HEK293 (cell line): ENCODE data around the gene ALOX15.

Source experiments
- GFI1B ChIP-seq: fragments of 450-650 bp; formaldehyde crosslinking; IDR thresholded peaks from 2 replicates; pipeline ENCODE4 v1.5.1; 2016; ENCODE audit warnings: missing biosample characterization, missing genetic modification characterization
- GLIS1 ChIP-seq: fragments of 450-650 bp; formaldehyde crosslinking; IDR thresholded peaks from 2 replicates; pipeline ENCODE4 v1.5.1; 2016; ENCODE audit warnings: missing biosample characterization, missing genetic modification characterization
- KLF7 ChIP-seq: fragments of 450-650 bp; formaldehyde crosslinking; IDR thresholded peaks from 2 replicates; pipeline ENCODE4 v1.5.1; 2016; ENCODE audit warnings: missing biosample characterization, missing genetic modification characterization, borderline replicate concordance
- SCRT1 ChIP-seq: fragments of 450-650 bp; formaldehyde crosslinking; IDR thresholded peaks from 2 replicates; pipeline ENCODE4 v1.5.1; 2016; ENCODE audit warnings: missing biosample characterization, missing genetic modification characterization, borderline replicate concordance
- SP7 ChIP-seq: fragments of 450-650 bp; formaldehyde crosslinking; IDR thresholded peaks from 2 replicates; pipeline ENCODE4 v1.5.1; 2016; ENCODE audit warnings: missing biosample characterization, missing genetic modification characterization
- ZBTB20 ChIP-seq: fragments of 450-650 bp; formaldehyde crosslinking; IDR thresholded peaks from 2 replicates; pipeline ENCODE4 v1.5.1; 2016; ENCODE audit warnings: missing biosample characterization, missing genetic modification characterization
- ZBTB7A ChIP-seq: fragments of 450-650 bp; formaldehyde crosslinking; IDR thresholded peaks from 2 replicates; pipeline ENCODE4 v1.5.1; 2016; ENCODE audit warnings: low read depth, missing biosample characterization, missing genetic modification characterization
- ZFP37 ChIP-seq: fragments of 450-650 bp; formaldehyde crosslinking; IDR thresholded peaks from 2 replicates; pipeline ENCODE4 v1.5.1; 2016; ENCODE audit warnings: missing biosample characterization, missing genetic modification characterization
- ZNF140 ChIP-seq: fragments of 450-650 bp; formaldehyde crosslinking; IDR thresholded peaks from 2 replicates; pipeline ENCODE4 v1.5.1; 2016; ENCODE audit warnings: missing biosample characterization, missing genetic modification characterization
- ZNF221 ChIP-seq: fragments of 450-650 bp; formaldehyde crosslinking; IDR thresholded peaks from 2 replicates; pipeline ENCODE4 v1.5.1; 2017; ENCODE audit warnings: missing biosample characterization, missing genetic modification characterization, borderline replicate concordance
- ZNF23 ChIP-seq: fragments of 450-650 bp; formaldehyde crosslinking; IDR thresholded peaks from 2 replicates; pipeline ENCODE4 v1.5.1; 2016; ENCODE audit warnings: missing biosample characterization, missing genetic modification characterization, borderline replicate concordance
- ZNF248 ChIP-seq: fragments of 450-650 bp; formaldehyde crosslinking; IDR thresholded peaks from 2 replicates; pipeline ENCODE4 v1.5.1; 2017; ENCODE audit warnings: missing biosample characterization, missing genetic modification characterization
- ZNF266 ChIP-seq: fragments of 450-650 bp; formaldehyde crosslinking; IDR thresholded peaks from 2 replicates; pipeline ENCODE4 v1.5.1; 2016; ENCODE audit warnings: missing biosample characterization, missing genetic modification characterization, low read depth
- ZNF274 ChIP-seq, 2 experiments: fragments of 200-500 bp in 1 of 2; fragments of 450-650 bp in 1 of 2; sonication (Bioruptor generic) in 1 of 2; formaldehyde crosslinking in 1 of 2; IDR thresholded peaks; 2 replicates each; pipeline versions ENCODE4 v1.5.1 to v1.6.1; 2014 to 2016; ENCODE audit warnings: borderline replicate concordance in 1 of 2, inconsistent platforms in 1 of 2, low read length in 1 of 2, missing biosample characterization in 1 of 2, missing genetic modification characterization in 1 of 2
- ZNF341 ChIP-seq: fragments of 450-650 bp; formaldehyde crosslinking; IDR thresholded peaks from 2 replicates; pipeline ENCODE4; 2016; ENCODE audit warnings: low read depth, missing biosample characterization, missing genetic modification characterization
- ZNF398 ChIP-seq: fragments of 450-650 bp; formaldehyde crosslinking; IDR thresholded peaks from 2 replicates; pipeline ENCODE4 v1.5.1; 2017; ENCODE audit warnings: missing biosample characterization, missing genetic modification characterization
- ZNF404 ChIP-seq: fragments of 450-650 bp; formaldehyde crosslinking; IDR thresholded peaks from 2 replicates; pipeline ENCODE4 v1.5.1; 2017; ENCODE audit warnings: missing biosample characterization, missing genetic modification characterization
- ZNF561 ChIP-seq: fragments of 450-650 bp; IDR thresholded peaks from 2 replicates; pipeline ENCODE4 v1.5.1; 2018; ENCODE audit warnings: missing biosample characterization, missing genetic modification characterization, borderline replicate concordance
- ZNF621 ChIP-seq: fragments of 450-650 bp; formaldehyde crosslinking; IDR thresholded peaks from 2 replicates; pipeline ENCODE4 v1.5.1; 2017; ENCODE audit warnings: missing biosample characterization, missing genetic modification characterization
- ZNF692 ChIP-seq: fragments of 450-650 bp; formaldehyde crosslinking; IDR thresholded peaks from 2 replicates; pipeline ENCODE4 v1.5.1; 2016; ENCODE audit warnings: missing biosample characterization, missing genetic modification characterization
- ZNF76 ChIP-seq: fragments of 450-650 bp; formaldehyde crosslinking; IDR thresholded peaks from 2 replicates; pipeline ENCODE4; 2016; ENCODE audit warnings: low read depth, missing biosample characterization, missing genetic modification characterization, borderline replicate concordance
- ZNF830 ChIP-seq: fragments of 450-650 bp; IDR thresholded peaks from 2 replicates; pipeline ENCODE4 v1.5.0; 2018; ENCODE audit warnings: missing biosample characterization, missing genetic modification characterization, low read depth, mild to moderate bottlenecking, moderate library complexity
- ZSCAN23 ChIP-seq: fragments of 450-650 bp; formaldehyde crosslinking; IDR thresholded peaks from 2 replicates; pipeline ENCODE4 v1.5.1; 2016; ENCODE audit warnings: missing biosample characterization, missing genetic modification characterization
- TF ChIP-seq, protein P1 (sequence below): fragments of 450-650 bp; formaldehyde crosslinking; IDR thresholded peaks from 2 replicates; pipeline ENCODE4 v1.5.1; 2016; ENCODE audit warnings: missing biosample characterization, missing genetic modification characterization, borderline replicate concordance
- TF ChIP-seq, protein P2 (sequence below): fragments of 450-650 bp; formaldehyde crosslinking; IDR thresholded peaks from 2 replicates; pipeline ENCODE4 v1.5.1; 2016; ENCODE audit warnings: missing biosample characterization, missing genetic modification characterization
- TF ChIP-seq, protein P3 (sequence below): fragments of 450-650 bp; formaldehyde crosslinking; IDR thresholded peaks from 2 replicates; pipeline ENCODE4 v1.5.1; 2016; ENCODE audit warnings: missing biosample characterization, missing genetic modification characterization

ALOX15 gene

DNA sequence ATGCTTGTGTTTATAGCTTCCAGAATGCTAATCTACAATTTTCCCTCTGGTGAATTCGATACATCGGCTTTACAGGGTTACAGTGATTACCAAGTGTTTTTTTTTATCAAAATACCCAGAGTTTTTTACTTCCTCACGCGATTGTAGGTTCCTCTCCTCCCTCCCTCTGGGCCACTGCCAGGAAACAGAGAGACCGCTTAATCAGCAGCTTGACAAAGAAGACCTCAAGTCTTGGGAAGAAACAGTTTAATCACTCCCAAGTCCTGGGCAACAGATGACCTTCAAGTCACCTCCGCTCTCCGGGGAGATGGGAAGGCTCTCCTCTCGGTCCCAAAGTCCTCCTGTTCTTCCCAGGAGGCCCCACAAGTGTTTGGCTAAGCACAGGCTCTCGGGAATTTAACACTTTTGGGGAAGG lies 33.7 kb downstream of the ALOX15 start (continued):
- TF ChIP-seq, protein P1, sequence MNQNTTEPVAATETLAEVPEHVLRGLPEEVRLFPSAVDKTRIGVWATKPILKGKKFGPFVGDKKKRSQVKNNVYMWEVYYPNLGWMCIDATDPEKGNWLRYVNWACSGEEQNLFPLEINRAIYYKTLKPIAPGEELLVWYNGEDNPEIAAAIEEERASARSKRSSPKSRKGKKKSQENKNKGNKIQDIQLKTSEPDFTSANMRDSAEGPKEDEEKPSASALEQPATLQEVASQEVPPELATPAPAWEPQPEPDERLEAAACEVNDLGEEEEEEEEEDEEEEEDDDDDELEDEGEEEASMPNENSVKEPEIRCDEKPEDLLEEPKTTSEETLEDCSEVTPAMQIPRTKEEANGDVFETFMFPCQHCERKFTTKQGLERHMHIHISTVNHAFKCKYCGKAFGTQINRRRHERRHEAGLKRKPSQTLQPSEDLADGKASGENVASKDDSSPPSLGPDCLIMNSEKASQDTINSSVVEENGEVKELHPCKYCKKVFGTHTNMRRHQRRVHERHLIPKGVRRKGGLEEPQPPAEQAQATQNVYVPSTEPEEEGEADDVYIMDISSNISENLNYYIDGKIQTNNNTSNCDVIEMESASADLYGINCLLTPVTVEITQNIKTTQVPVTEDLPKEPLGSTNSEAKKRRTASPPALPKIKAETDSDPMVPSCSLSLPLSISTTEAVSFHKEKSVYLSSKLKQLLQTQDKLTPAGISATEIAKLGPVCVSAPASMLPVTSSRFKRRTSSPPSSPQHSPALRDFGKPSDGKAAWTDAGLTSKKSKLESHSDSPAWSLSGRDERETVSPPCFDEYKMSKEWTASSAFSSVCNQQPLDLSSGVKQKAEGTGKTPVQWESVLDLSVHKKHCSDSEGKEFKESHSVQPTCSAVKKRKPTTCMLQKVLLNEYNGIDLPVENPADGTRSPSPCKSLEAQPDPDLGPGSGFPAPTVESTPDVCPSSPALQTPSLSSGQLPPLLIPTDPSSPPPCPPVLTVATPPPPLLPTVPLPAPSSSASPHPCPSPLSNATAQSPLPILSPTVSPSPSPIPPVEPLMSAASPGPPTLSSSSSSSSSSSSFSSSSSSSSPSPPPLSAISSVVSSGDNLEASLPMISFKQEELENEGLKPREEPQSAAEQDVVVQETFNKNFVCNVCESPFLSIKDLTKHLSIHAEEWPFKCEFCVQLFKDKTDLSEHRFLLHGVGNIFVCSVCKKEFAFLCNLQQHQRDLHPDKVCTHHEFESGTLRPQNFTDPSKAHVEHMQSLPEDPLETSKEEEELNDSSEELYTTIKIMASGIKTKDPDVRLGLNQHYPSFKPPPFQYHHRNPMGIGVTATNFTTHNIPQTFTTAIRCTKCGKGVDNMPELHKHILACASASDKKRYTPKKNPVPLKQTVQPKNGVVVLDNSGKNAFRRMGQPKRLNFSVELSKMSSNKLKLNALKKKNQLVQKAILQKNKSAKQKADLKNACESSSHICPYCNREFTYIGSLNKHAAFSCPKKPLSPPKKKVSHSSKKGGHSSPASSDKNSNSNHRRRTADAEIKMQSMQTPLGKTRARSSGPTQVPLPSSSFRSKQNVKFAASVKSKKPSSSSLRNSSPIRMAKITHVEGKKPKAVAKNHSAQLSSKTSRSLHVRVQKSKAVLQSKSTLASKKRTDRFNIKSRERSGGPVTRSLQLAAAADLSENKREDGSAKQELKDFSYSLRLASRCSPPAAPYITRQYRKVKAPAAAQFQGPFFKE (tag by site-specific recombination): no peak
- TF ChIP-seq GFI1B (tag by site-specific recombination) (no peak), ZNF398 (0 out of 2 replicates have a peak, but pooled peaks have one; percentile 32), ZNF140 (tag by site-specific recombination) (no peak), ZNF274 (IDR thresholded peaks at IDR 0.05; ENCODE audit: low read length) (no peak), ZNF274 (tag by site-specific recombination; IDR thresholded peaks at IDR 0.05; ENCODE audit: borderline replicate concordance) (no peak), ZFP37 (tag by site-specific recombination) (no peak), KLF7 (no peak), ZNF341 (tag by site-specific recombination) (peak; percentile 54), ZNF221 (tag by site-specific recombination) (no peak), ZNF76 (peak; percentile 76), ZSCAN23 (tag by site-specific recombination) (no peak), ZNF266 (tag by site-specific recombination) (no peak), SCRT1 (tag by site-specific recombination) (peak; percentile 45; the same call in 1 of the 2 replicates), ZNF621 (tag by site-specific recombination) (no peak), ZBTB20 (tag by site-specific recombination) (no peak), ZBTB7A (no peak), ZNF23 (tag by site-specific recombination) (no peak), ZNF561 (no peak), SP7 (tag by site-specific recombination) (peak; percentile 64; the same call in 1 of the 2 replicates), ZNF248 (tag by site-specific recombination) (no peak), ZNF692 (no peak), ZNF830 (tag by site-specific recombination) (no peak), GLIS1 (tag by site-specific recombination) (0 out of 2 replicates have a peak, but pooled peaks have one; percentile 34), ZNF404 (tag by site-specific recombination) (no peak)
- TF ChIP-seq, protein P2, sequence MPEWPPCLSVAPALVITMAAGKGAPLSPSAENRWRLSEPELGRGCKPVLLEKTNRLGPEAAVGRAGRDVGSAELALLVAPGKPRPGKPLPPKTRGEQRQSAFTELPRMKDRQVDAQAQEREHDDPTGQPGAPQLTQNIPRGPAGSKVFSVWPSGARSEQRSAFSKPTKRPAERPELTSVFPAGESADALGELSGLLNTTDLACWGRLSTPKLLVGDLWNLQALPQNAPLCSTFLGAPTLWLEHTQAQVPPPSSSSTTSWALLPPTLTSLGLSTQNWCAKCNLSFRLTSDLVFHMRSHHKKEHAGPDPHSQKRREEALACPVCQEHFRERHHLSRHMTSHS (tag by site-specific recombination): no peak
- TF ChIP-seq, protein P3, sequence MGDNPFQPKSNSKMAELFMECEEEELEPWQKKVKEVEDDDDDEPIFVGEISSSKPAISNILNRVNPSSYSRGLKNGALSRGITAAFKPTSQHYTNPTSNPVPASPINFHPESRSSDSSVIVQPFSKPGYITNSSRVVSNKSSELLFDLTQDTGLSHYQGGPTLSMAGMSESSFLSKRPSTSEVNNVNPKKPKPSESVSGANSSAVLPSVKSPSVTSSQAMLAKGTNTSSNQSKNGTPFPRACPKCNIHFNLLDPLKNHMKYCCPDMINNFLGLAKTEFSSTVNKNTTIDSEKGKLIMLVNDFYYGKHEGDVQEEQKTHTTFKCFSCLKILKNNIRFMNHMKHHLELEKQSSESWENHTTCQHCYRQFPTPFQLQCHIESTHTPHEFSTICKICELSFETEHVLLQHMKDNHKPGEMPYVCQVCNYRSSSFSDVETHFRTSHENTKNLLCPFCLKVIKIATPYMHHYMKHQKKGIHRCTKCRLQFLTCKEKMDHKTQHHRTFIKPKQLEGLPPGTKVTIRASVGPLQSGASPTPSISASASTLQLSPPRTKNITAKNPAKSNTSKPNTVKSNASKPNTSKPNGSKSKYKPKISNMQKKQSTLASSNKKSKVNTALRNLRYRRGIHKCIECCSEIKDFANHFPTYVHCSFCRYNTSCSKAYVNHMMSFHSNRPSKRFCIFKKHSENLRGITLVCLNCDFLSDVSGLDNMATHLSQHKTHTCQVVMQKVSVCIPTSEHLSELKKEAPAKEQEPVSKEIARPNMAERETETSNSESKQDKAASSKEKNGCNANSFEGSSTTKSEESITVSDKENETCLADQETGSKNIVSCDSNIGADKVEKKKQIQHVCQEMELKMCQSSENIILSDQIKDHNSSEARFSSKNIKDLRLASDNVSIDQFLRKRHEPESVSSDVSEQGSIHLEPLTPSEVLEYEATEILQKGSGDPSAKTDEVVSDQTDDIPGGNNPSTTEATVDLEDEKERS (tag by site-specific recombination): no peak
